Measurements from ENCODE around the gene SLC39A1.

- TF ChIP-seq POU2F2 (IDR thresholded peaks at IDR 0.05; ENCODE audit: low read depth, low read length) (no peak), POLR2AphosphoS5 (IDR thresholded peaks at IDR 0.05; ENCODE audit: low read depth, low read length) (no peak), POLR2A (IDR thresholded peaks at IDR 0.05; ENCODE audit: low read depth, low read length) (no peak)
Measured at GRCh38 chr1:153960206-153960605, 3.1 kb downstream of the SLC39A1 start.

Measured in GM12891 (cell line).